Measurements from ENCODE around the gene SPOCK2. TPM values are rescaled to one million over a fixed set of nuclear protein-coding genes. Genes with fewer than 3 reads are reported as not detected.
A peak's percentile ranks its signal among the peaks of the same experiment; 100 is the strongest.

SPOCK2 gene
- total RNA-seq, 1 donor from 2014 or later = 187 TPM

GRCh38 chr10:72011468-72011867 lies 76.9 kb downstream of the SPOCK2 start:
- H3K27me3 ChIP-seq = no peaks in the 10 kb centered on the region
- no peak overlapping the region for H3K4me3 ChIP-seq
- H3K9me3 ChIP-seq = no peaks in the 10 kb centered on the region
- H3K36me3 ChIP-seq = no peaks in the 10 kb centered on the region
- no peak for TF ChIP-seq CTCF (IDR thresholded peaks at IDR 0.05)
- H3K27ac ChIP-seq = no peak overlapping the region
- intact Hi-C loops (cut with DNase I) = no loop called here
- no peak for DNase-seq
- ATAC-seq = no peak
- peaks cover 24% of the 10 kb centered on the region for H3K4me1 ChIP-seq

- no peak for ATAC-seq
- intact Hi-C loops (cut with DNase I) = no loop called here
- no peaks in the 10 kb centered on the region for H3K36me3 ChIP-seq
Measured at GRCh38 chr10:72011016-72011415, 77.3 kb downstream of the SPOCK2 start.

GRCh38 chr10:72010234-72010973 lies 77.9 kb downstream of the SPOCK2 start:
- ATAC-seq (no peak), DNase-seq (no peak)
- intact Hi-C loops (cut with DNase I) = no loop called here
- TF ChIP-seq CTCF (IDR thresholded peaks at IDR 0.05) = no peak
- no peaks in the 10 kb centered on the region for H3K9me3 ChIP-seq
- peaks cover 22% of the 10 kb centered on the region for H3K4me1 ChIP-seq
- H3K36me3 ChIP-seq = no peaks in the 10 kb centered on the region
- no peak overlapping the region for H3K4me3 ChIP-seq
- H3K27ac ChIP-seq = peak overlapping the region; percentile 88
- no peaks in the 10 kb centered on the region for H3K27me3 ChIP-seq

More at GRCh38 chr10:72011016-72011415, 77.3 kb downstream of the SPOCK2 start:
- Histone ChIP-seq H3K9me3 (no peaks in the 10 kb centered on the region), H3K27me3 (no peaks in the 10 kb centered on the region), H3K4me3 (no peak overlapping the region), H3K4me1 (peaks cover 22% of the 10 kb centered on the region), H3K27ac (no peak overlapping the region)
- no peak for DNase-seq
- no peak for TF ChIP-seq CTCF (IDR thresholded peaks at IDR 0.05)

GRCh38 chr10:72009425-72010081 lies 78.8 kb downstream of the SPOCK2 start:
- DNase-seq (peak; percentile 76), ATAC-seq (peak; percentile 76)
- Histone ChIP-seq H3K4me3 (no peak overlapping the region), H3K27ac (peak overlapping the region; percentile 88), H3K4me1 (peaks cover 22% of the 10 kb centered on the region), H3K9me3 (no peaks in the 10 kb centered on the region), H3K27me3 (no peaks in the 10 kb centered on the region), H3K36me3 (no peaks in the 10 kb centered on the region)
- TF ChIP-seq CTCF (IDR thresholded peaks at IDR 0.05) = no peak
- intact Hi-C loops (cut with DNase I) = no loop called here

DNA sequence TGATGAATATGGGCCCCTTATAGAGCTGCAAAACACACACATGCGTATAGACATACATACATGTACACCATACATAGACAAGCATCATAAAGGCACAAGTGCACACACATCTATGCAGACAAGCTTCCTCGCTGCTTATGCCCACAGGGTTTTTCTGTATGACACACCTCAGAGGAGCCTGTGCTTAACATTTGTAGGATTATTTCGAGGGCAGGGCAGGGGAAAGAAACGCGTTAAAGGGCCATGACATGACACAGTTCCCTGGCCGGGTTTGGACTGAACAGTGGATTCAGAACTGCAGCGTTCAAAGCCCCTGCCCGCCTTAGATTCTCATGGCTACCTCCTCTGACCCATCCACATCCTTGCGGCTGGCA lies 79.3 kb downstream of the SPOCK2 start:
- peak overlapping the region; percentile 88 for H3K27ac ChIP-seq
- intact Hi-C loops (cut with DNase I) = no loop called here
- TF ChIP-seq CTCF (IDR thresholded peaks at IDR 0.05) = no peak
- H3K36me3 ChIP-seq = no peaks in the 10 kb centered on the region
- peaks cover 22% of the 10 kb centered on the region for H3K4me1 ChIP-seq
- ATAC-seq (no peak), DNase-seq (no peak)
- no peak overlapping the region for H3K4me3 ChIP-seq
- no peaks in the 10 kb centered on the region for H3K27me3 ChIP-seq
- no peaks in the 10 kb centered on the region for H3K9me3 ChIP-seq

Other genes with a start within 250 kb of the SPOCK2 start
- 1,464 TPM for gene PSAP, start 237.3 kb downstream of the SPOCK2 start, total RNA-seq
- 15.6 TPM for gene CHST3, start 124.2 kb downstream of the SPOCK2 start, total RNA-seq
- gene ANAPC16, start 127.5 kb upstream of the SPOCK2 start, total RNA-seq = 118 TPM
- 27.4 TPM for gene ASCC1, start 127.7 kb upstream of the SPOCK2 start, total RNA-seq
- 200 TPM for gene DDIT4, start 185.4 kb upstream of the SPOCK2 start, total RNA-seq